GM18519 (cell line): ENCODE results near the gene NFIB.

Source experiments
- ATAC-seq: cut with Tn5 transposase; IDR thresholded peaks from one replicate; pipeline ENCODE4 v1.9.1; 2021; ENCODE audit warnings: mild to moderate bottlenecking, moderate library complexity; ENCODE audit not compliant: unreplicated experiment, low FRiP score

Gene NFIB

DNA sequence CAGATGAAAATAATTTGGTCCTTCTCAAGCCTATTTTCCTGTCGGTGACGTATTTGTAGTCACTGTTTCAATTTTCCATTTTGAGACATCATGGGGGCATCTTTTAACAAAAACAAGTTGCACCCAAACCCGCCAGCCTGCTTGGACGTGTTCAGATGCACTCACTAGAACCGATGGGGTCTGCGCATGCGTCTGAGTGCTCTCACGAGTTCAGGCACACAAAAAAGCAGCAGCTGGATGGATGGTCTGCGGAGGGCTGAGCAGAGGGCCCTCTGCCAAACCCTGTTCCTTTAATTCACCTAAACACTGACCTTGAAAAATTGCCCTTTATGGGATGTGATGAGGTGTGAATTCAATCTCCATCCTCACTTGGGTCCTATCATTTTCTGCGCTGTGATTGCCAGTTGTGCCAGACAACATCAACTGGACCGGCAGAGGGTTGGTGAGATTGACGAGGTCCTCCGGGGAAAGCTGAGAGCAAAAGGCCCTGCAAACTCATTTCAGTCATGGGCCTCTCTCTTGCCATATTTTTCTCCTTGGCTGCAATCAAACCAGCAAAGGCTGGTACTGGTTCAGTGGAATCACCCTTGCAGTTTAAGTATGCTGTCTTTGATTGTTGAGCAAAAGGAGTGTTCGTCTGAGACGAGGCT, 251.9 kb downstream of the NFIB start:
- no peak for ATAC-seq

- no peak for ATAC-seq
These were observed 255.6 kb downstream of the NFIB start for GRCh38 chr9:14058325-14058688.

- no peak for ATAC-seq
These were observed 256.3 kb downstream of the NFIB start for GRCh38 chr9:14057368-14058324.

DNA sequence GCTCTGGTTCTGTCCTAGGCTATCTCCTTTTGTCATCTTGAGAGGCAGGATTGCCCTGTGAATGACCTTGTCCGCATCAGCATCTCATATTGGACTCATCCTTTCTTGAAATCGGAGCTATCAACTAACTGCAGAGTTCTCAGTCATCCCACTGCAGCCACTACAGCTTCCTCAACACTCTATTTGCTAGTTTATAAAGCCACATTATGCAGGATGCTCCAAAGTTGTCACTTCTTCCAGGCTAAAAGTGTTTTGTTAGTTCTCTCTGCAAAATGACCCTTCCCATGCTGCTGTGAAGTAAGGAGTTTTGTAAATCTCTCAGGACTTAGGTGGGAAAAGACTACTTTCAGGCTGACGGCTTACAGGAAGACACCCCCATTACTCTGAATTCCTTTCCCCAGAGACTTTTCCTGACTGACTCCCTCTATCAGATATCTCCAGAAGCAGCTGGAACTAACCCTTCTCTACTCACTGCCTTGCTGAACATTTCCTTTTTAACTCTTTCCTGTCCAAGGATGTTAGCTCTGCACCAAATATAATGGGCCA, 257.6 kb downstream of the NFIB start:
- ATAC-seq, result no peak

DNA sequence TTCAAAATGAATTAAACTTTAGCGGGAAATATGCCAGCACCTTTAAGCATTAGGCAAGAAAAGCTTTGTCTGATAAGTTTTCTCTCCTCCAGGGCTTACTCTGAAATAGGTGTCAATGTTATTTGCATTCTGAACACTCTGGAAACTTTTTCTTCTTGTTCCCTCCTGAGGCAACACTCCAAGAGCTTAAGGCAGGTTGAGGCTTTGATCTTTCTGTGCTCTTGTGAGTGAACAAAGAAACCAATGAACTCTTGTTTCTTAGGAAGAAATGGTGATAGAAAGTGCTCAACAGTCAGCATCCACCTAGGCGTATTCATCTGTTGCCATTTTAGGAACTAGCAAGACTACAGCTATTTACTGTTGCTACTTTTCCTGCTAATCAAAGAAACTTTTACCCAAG, 259.8 kb downstream of the NFIB start:
- no peak for ATAC-seq

GRCh38 chr9:14052359-14052758, 261.6 kb downstream of the NFIB start:
- ATAC-seq, result no peak

DNA sequence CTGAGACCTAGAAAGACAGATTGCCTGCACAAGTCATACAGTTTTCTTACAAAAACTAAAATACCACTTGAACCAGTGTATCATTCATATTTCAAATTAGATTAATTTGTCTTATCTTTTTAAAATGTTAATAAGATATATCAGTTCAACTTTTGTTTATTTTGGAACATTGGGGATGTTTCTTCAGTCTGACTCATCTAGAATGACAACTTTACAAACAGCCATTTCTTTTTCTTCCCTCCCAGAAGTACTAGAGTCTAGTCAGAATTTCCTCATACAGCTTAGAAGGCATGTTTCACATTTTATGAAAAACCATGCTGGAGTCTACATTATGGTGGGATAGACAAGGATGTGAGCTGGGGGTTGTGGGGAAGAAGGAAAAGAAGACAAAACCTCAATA, 262.5 kb downstream of the NFIB start:
- no peak for ATAC-seq

DNA sequence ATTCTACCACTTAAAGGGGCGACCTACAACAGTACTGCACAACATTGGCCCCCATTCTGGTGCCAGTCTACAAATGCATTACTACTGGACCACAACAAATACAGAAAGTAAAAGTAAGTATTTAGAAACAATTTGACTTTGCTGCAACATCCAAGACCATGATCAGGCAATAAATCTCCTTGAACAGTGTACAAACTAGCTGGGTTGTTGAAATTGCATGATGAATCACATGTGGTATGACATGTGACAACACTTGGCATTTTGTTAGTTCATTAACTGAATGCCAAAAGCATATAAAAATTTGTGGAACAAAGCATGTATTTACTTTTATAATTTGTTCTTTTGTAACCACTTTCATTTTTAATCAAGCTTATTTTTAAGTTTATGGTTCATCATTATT, 270.5 kb downstream of the NFIB start:
- ATAC-seq, result no peak

GRCh38 chr9:14037331-14037730, 276.6 kb downstream of the NFIB start:
- ATAC-seq, result no peak

- ATAC-seq, result no peak
These were observed 280.9 kb downstream of the NFIB start for GRCh38 chr9:14033067-14033466.
